ACC112 (cell line): ENCODE data around the gene LATS2.

ENCODE experiments used
- H2AFZ ChIP-seq: fragments of 200-600 bp; sonication (generic); one replicate; pipeline ENCODE4 v1.6.0; 2017; ENCODE audit warnings: antibody characterized with exemption, low read length; ENCODE audit not compliant: unreplicated experiment
- H3K27ac ChIP-seq: fragments of 200-600 bp; sonication (generic); 2 replicates; pipeline ENCODE4 v1.5.1; 2014; ENCODE audit warnings: low read depth, mild to moderate bottlenecking, antibody characterized with exemption, low read length, moderate library complexity
- H3K27me3 ChIP-seq: fragments of 200-600 bp; sonication (generic); 2 replicates; pipeline ENCODE4 v1.6.1; 2014; ENCODE audit warnings: mild to moderate bottlenecking, antibody characterized with exemption, low read length, moderate library complexity, mixed read lengths; ENCODE audit not compliant: insufficient read depth
- H3K36me3 ChIP-seq: fragments of 200-600 bp; sonication (generic); 2 replicates; pipeline ENCODE4 v1.6.1; 2016; ENCODE audit warnings: mild to moderate bottlenecking, antibody characterized with exemption, low read length, moderate library complexity, mixed read lengths; ENCODE audit not compliant: insufficient read depth
- H3K4me1 ChIP-seq: fragments of 200-600 bp; sonication (generic); one replicate; pipeline ENCODE4 v1.6.1; 2016; ENCODE audit warnings: low read length, mixed read lengths; ENCODE audit not compliant: insufficient read depth, unreplicated experiment, control insufficient read depth
- H3K4me3 ChIP-seq: fragments of 200-600 bp; sonication (generic); 2 replicates; pipeline ENCODE4 v1.5.1; 2014; ENCODE audit warnings: mild to moderate bottlenecking, low read depth, low read length
- H3K79me2 ChIP-seq: fragments of 200-600 bp; sonication (generic); one replicate; pipeline ENCODE4 v1.6.0; 2016; ENCODE audit warnings: low read length; ENCODE audit not compliant: control insufficient read depth, unreplicated experiment, insufficient read depth

Gene LATS2

DNA sequence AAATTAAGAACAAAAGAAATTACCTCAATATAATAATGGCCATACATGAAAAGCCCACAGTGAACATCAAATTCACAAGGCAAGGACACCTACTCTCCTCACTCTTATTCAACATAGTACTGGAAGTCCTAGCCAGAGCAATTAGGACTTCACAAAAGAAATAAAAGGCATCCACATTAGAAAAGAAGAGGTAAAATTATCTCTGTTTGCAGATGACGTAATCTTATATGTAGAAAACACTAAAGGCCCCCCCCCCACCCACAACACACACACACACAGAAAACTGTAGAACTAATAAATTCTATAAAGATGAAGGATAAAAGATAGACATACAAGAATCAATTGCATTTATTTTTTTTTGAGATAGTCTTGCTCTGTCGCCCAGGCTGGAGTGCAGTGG lies 25.5 kb upstream of the LATS2 start:
- H3K4me1 ChIP-seq: no peaks in the 10 kb centered on the region
- H3K79me2 ChIP-seq: no peaks in the 10 kb centered on the region
- no peaks in the 10 kb centered on the region for H3K36me3 ChIP-seq
- H3K27ac ChIP-seq: no peak overlapping the region
- H3K27me3 ChIP-seq: no peaks in the 10 kb centered on the region
- H3K4me3 ChIP-seq: no peak overlapping the region
- no peak overlapping the region for H2AFZ ChIP-seq

- no peaks in the 10 kb centered on the region for H3K79me2 ChIP-seq
- H3K4me1 ChIP-seq: peaks cover 22% of the 10 kb centered on the region
- no peak overlapping the region for H3K27ac ChIP-seq
- H2AFZ ChIP-seq: no peak overlapping the region
- H3K4me3 ChIP-seq: no peak overlapping the region
- no peaks in the 10 kb centered on the region for H3K27me3 ChIP-seq
- H3K36me3 ChIP-seq: no peaks in the 10 kb centered on the region
These were observed 20.5 kb upstream of the LATS2 start for GRCh38 chr13:21081926-21082325.

- Histone ChIP-seq H3K4me3 (peak overlapping the region; percentile 66), H3K36me3 (no peaks in the 10 kb centered on the region), H2AFZ (peak overlapping the region; percentile 72), H3K27me3 (no peaks in the 10 kb centered on the region), H3K27ac (peak overlapping the region; percentile 73), H3K4me1 (peaks cover 22% of the 10 kb centered on the region), H3K79me2 (no peaks in the 10 kb centered on the region)
These were observed 19.2 kb upstream of the LATS2 start for GRCh38 chr13:21080593-21080891.

- Histone ChIP-seq H3K27me3 (no peaks in the 10 kb centered on the region), H3K4me1 (peaks cover 22% of the 10 kb centered on the region), H2AFZ (peak overlapping the region; percentile 72), H3K4me3 (peak overlapping the region; percentile 66), H3K36me3 (no peaks in the 10 kb centered on the region), H3K79me2 (no peaks in the 10 kb centered on the region), H3K27ac (peak overlapping the region; percentile 73)
These were observed 18.6 kb upstream of the LATS2 start for GRCh38 chr13:21079761-21080592.

DNA sequence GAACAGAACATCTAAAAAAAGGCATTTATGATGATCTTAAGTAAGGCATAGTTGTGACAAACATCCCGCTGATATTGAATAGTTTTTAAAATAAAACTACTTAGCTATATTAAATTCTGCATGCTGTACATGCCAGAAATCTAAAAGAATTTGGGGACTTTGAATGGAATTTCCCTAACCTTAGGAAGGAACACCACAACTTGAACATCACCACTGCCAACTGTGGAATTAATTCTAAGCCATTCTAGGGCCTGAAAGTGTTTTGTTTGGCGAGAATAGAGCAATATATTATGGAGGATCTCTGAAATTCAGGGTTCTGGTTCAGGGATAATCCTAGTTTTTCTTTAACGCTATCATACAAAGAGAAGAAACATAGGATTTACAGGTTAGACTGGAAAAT lies 17.8 kb upstream of the LATS2 start:
- Histone ChIP-seq H2AFZ (no peak overlapping the region), H3K36me3 (no peaks in the 10 kb centered on the region), H3K79me2 (no peaks in the 10 kb centered on the region), H3K27me3 (no peaks in the 10 kb centered on the region), H3K4me3 (no peak overlapping the region), H3K4me1 (peaks cover 22% of the 10 kb centered on the region), H3K27ac (peak overlapping the region; percentile 73)

DNA sequence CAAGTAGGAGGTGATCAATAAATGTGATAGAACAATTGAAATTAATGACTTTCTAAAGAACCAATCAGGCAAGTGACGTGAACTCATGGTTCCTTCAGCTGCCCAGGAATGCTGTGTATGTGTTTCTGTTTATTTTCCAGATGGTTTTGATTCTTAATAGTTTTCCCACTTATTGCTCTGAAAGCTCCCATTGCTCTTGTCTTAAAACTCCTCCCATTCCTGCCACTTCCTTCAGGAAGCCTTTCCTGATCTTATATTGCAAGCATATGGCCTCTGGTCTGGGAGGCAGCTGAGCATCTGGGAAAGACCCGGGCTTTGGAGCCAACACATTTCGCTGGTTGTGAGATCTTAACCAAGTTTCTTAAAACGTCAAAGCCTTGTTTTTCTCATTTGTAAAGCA lies 17.1 kb upstream of the LATS2 start:
- peak overlapping the region; percentile 73; the same call in 1 of the 2 replicates for H3K27ac ChIP-seq
- H3K79me2 ChIP-seq: no peaks in the 10 kb centered on the region
- H3K4me1 ChIP-seq: peaks cover 22% of the 10 kb centered on the region
- H3K36me3 ChIP-seq: no peaks in the 10 kb centered on the region
- H3K4me3 ChIP-seq: no peak overlapping the region
- peak overlapping the region; percentile 65 for H2AFZ ChIP-seq
- no peaks in the 10 kb centered on the region for H3K27me3 ChIP-seq

DNA sequence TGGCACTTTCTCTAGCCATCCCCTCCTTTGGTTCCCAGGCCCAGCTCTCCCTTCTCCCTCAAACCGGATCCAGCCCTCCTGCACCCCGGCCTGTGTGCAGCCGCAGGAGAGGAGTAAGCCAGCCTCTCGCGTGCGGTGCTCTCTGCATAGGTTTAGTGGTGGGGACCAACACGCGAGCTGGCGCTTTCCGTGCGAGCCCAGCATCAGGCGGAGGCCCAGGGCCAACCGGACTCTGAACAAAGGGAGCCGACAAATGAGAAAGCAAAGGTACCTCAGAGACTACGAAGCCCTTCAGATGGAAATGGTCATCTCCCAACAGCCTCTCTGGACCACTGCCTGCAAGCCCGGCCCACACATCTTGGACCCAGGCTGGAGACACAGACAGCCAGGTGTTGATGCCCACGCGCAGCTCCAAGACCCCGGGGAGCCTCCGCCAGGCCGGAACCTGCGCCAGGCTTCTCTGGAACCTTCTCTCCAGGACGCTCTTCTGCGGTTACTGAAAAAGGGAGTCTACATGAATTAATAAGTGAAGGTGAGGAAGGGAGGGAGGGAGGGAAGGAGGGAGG lies 16.5 kb upstream of the LATS2 start:
- no peak overlapping the region for H3K4me3 ChIP-seq

DNA sequence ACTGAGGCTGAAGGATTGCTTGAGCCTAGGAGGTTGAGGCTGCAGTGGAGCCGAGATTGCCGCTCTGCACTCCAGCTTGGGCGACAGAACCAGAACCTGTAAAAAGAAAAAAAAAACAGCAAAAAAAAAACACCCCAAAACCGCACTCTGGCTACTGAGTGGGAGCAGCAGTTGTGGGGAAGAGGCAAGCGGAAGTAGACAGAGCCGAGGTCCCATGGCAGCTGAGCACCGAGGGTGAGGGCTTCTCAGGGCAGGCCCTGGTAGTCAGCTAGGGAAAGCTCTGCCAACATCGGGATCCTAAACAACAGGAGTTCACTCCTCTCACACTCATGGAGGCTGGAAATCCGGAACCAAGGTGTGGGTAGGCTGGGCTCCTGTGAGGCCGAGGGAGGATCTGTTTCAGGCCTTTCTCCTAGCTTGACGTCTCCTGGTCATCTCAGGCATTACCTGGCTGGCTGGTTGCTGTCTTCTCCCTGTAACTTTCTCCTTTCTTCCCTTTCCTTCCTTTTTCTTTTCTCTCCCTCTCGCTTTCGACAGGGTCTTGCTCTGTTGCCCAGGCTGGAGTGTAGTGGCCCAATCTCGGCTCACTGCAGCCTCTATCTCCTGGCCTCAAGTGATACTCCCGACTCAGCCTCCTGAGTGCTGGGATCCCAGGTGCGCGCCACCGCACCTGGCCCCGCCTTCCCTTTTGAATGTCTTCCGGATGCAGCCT lies 15.8 kb upstream of the LATS2 start:
- peaks cover 22% of the 10 kb centered on the region for H3K4me1 ChIP-seq
- no peaks in the 10 kb centered on the region for H3K27me3 ChIP-seq
- no peaks in the 10 kb centered on the region for H3K36me3 ChIP-seq
- H3K4me3 ChIP-seq: no peak overlapping the region
- no peak overlapping the region for H2AFZ ChIP-seq
- no peaks in the 10 kb centered on the region for H3K79me2 ChIP-seq
- H3K27ac ChIP-seq: no peak overlapping the region

More for the DNA sequence above, 16.5 kb upstream of the LATS2 start:
- H2AFZ ChIP-seq: no peak overlapping the region
- H3K36me3 ChIP-seq: no peaks in the 10 kb centered on the region
- H3K4me1 ChIP-seq: peaks cover 22% of the 10 kb centered on the region
- no peak overlapping the region for H3K27ac ChIP-seq
- H3K27me3 ChIP-seq: no peaks in the 10 kb centered on the region
- H3K79me2 ChIP-seq: no peaks in the 10 kb centered on the region

DNA sequence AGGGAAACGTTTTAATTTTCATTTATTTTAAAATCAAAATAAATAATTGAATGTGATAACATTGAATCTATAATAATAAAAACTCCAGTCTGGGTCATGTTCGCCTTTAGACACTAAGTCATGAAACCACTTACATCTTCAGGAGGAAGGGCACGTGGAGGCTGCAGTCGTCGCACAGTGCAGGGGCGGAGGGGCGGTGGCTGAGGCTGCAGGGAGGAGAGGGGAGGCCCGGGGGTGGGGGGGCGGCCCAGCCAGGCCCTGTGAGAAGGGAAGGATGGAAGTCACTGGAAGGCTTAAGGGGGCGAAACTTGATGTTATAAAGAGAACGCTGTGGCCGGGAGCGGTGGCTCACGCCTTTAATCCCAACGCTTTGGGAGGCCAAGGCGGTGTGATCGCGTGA lies 14.9 kb upstream of the LATS2 start:
- no peak overlapping the region for H3K4me3 ChIP-seq
- peaks cover 22% of the 10 kb centered on the region for H3K4me1 ChIP-seq
- H3K79me2 ChIP-seq: no peaks in the 10 kb centered on the region
- no peaks in the 10 kb centered on the region for H3K27me3 ChIP-seq
- H3K27ac ChIP-seq: no peak overlapping the region
- H2AFZ ChIP-seq: no peak overlapping the region
- no peaks in the 10 kb centered on the region for H3K36me3 ChIP-seq

GRCh38 chr13:21075379-21076249 lies 14.2 kb upstream of the LATS2 start:
- peak overlapping the region; percentile 19 for H2AFZ ChIP-seq
- H3K4me3 ChIP-seq: peak overlapping the region; percentile 77

More at GRCh38 chr13:21075379-21076249, 14.2 kb upstream of the LATS2 start:
- no peak overlapping the region for H3K27ac ChIP-seq
- no peaks in the 10 kb centered on the region for H3K36me3 ChIP-seq
- H3K79me2 ChIP-seq: no peaks in the 10 kb centered on the region
- peaks cover 17% of the 10 kb centered on the region for H3K4me1 ChIP-seq
- no peaks in the 10 kb centered on the region for H3K27me3 ChIP-seq
